ENCODE data around the gene PLEKHG3.

PLEKHG3 gene

DNA sequence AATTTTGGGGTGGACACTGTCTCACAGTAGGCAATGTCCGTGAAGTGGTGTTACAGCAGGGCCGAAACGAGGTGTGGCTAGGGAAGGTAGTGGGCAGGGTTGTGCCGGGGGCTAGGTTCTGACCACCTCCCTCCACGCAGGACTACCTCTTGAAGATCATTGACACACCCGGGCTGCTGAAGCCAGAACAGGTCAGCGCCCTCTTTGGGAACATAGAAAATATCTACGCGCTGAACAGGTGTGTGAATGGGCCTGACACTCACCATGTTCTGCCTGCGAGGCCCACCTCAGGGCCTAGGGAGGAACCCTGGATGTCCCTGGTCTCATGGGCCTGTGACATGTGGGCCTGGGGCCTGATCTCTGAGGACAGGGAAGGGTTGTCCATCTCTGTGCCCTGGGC, 24.6 kb downstream of the PLEKHG3 start:
- DNase-seq, result no peak

DNA sequence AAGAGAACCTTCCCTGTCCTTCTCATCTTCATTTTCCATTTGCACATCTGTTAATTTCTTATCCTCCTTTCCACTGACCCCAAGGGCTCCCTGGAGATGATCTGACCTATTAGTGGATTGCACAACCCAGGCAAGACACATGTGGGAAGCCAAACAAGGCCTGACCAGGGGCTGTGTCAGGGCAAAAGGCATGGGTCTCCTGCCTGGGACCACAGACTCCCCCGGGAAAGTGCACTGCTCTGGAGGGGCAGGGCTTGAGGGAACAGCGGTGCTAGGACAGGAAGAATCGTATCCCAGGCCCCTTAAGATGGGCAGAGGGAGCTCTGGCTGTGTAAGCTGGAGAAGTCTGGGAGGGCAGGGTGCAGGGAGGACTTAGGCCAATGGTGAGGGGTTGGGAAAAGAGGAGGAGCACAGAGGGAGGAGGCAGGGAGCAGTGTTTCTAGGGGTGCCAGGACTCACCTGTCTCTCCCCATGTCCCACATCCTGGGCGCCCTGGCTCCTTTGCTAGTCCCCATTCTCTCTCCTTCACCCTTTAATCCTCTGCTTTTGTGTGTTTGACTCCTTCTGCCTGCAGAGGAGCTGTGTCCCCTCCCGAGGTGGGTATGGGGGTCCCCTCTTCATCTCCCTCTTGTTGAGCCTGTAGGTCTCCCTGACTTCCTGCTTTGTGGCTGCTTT, 25.3 kb downstream of the PLEKHG3 start:
- DNase-seq, result no peak

DNA sequence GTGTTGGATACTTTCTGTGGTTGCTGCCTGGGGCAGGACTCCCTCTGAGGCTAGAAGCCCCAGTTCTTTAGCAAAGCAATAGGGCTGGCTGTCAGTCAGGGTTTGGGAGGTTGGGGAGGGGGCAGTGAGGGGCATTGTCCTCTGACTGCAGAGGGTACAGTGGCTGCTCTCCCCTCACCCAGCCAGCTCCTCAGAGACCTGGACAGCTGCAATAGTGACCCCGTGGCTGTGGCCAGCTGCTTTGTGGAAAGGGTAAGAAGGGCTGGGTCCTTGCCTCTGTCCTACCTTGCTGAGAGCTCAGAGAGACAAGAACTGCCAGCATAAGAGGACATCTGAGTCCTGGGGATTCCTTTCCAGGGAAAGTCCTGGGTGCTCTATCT, 25.8 kb downstream of the PLEKHG3 start:
- no peak for DNase-seq

DNA sequence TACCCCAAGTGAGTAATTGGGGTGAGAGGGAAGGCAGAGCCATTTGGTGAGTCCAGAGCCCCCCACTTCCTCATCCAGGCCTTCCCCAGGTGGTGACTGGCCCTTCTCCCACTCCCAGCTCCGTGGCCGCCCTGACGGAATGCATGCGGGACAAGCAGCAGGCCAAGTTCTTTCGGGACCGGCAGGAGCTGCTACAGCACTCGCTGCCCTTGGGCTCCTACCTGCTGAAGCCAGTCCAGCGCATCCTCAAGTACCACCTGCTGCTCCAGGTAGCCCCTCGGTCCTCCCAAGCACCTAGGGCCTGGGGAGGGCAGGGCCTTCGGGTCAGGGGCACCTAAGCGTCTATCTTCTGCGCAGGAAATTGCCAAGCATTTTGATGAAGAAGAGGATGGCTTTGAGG, 26.5 kb downstream of the PLEKHG3 start:
- no peak for DNase-seq

DNA sequence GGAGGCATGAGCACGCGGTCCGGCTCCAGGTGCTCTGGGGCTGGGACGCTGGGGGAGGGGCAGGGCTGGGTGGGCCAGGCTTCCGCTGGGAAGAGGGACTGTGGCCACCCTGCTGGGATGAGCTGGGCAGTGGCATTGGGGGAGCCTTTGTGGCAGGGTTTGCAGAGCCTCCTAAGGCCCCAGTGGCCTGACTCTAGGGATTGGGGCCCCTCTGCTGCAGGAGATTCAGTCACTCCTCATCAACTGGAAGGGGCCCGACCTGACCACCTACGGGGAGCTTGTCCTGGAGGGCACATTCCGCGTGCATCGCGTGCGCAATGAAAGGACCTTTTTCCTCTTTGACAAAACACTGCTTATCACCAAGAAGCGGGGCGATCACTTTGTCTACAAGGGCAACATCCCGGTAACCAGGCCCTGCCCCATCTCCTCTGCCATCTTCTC, 26.9 kb downstream of the PLEKHG3 start:
- DNase-seq, result no peak

DNA sequence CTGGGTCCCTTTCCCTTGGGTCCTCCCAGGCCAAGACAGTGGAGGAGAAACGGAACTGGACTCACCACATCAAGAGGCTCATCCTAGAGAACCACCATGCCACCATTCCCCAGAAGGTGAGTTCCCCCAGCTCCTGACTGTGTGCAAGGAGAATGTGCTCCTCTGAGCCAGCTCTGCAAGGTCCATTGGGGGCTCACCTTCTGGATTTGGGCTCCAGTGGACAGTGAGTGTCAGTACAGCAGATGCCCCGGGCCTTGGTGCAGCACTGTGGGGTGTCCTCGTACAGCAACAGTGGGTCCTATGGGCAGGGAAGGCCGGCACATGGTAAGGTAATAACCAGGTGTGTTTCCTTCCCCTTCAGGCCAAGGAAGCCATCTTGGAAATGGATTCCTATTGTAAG, 27.8 kb downstream of the PLEKHG3 start:
- no peak for DNase-seq

DNA sequence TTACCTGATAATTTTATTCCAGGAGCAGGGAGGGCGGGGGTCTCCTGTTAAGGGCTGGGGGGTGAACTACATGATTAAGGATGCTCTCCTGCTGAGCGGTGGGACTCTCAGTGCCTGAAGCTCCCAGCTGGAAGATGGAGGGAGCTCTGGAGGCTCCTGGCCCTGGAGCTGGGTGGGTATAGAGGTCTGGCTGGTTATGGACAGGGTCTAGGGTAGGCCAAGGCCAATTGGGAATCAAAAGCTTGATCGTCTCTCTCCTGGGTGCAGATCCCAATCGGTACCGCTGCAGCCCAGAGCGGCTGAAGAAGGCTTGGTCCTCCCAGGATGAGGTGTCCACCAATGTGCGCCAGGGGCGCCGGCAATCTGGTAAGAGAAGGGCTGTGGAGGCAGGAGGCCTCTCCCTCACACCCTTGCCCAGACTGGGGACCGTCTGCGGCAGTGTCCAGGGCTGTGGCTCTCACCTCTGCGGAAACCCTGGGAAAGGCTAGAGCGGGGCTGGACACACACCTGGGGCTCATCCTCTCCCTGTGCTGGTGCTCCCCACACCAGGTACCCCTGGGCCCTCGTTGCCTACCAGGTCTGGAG, 28.4 kb downstream of the PLEKHG3 start:
- no peak for DNase-seq

DNA sequence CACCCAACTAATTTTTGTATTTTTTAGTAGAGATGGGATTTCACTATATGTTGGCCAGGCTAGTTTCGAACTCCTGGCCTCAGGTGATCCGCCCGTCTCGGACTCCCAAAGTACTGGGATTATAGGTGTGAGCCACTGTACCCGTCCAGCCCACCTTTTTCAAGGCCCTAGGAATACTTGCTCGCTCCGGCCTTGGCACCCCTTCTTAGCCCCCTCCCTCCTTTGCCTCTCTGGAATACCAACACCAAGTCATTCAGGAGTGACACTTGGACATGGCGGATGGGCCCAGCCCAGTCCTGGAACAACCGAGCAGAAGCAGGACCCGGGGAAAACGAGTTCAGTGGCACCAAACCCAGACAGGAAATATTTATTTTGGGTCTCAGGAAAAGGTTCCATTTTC, 29.1 kb downstream of the PLEKHG3 start:
- DNase-seq, result no peak

DNA sequence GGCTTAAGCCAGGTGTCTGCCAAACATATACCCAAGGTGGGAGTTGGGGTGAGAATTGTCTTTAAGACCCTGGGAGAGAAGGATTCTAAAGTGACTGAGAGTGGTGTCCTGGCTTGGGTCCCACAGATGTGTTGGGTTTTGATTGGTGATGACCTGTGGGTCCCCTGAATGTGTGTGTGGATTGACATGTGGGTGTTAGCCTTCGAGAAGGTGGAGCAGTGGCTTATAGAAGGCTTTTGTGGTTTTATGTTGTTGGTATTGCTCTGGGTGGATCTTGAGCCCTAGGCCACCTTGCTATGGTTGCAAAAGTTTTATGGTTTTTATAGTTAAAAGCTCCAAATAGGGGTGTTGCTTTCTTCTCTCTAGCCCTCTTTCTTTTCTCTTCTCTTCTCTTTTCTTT, 29.7 kb downstream of the PLEKHG3 start:
- DNase-seq, result no peak

DNA sequence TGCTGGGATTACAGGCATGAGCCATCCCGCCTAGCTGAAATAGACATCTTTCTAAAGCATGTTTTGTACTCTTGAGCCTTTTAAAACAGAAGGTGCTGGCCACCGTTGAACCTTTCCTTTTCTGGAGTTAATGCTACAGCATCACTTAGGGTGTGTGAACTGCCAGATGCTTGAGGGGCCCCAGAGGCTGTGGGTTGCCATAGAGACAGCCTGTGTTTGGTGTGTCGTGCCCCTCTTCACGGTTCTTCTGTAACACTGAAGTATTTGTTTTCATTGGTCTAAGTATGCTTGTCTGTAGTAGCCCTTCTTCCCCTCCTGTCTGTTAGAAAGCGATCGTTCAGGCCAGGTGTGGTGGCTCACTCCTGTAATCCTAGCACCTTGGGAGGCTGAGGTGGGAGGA, 30.8 kb downstream of the PLEKHG3 start:
- DNase-seq, result peak; percentile 30

DNA sequence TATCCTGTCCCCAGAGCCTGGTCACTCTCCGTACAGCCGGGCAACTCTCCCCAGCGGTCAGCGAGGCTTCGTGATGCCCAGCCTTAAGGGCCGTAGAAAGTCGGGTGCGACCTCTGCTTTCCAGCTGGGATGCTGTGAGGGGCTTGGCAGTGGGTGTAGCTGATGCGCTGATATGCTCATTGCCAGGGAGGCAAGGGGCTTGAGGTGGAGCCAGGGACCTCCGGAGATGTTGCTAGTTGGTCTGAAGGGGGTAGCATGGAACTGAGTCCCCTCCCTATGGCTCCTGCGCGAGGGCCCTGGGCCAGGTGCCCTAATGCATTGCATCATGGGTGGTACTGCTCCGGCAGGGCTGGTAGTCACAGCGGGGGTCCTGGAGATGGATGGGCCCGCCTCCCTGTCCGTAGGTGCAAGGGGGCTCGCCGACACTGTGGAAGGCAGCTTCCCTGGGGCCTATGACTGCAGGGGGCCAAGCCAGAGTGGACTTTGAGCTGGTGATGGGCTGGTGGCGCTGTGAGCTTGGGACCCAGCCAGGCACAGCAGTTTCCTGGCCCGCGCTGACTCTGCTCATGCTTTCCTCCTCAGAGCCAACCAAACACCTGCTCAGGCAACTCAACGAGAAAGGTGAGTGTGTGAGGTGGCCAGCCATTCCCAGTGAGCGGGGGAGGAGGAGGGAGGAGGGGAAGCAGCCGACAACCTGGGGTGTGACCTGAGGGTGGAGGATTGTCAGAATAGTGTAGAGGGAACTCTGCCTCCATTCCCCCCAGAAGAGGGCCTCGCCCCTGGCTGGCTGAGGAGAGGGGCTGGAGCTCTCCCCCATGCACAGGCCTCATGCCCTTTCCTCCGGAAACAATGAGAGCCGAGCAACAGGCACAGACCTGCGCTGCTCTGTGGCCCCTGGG, 32.3 kb downstream of the PLEKHG3 start:
- peak; percentile 93 for DNase-seq

DNA sequence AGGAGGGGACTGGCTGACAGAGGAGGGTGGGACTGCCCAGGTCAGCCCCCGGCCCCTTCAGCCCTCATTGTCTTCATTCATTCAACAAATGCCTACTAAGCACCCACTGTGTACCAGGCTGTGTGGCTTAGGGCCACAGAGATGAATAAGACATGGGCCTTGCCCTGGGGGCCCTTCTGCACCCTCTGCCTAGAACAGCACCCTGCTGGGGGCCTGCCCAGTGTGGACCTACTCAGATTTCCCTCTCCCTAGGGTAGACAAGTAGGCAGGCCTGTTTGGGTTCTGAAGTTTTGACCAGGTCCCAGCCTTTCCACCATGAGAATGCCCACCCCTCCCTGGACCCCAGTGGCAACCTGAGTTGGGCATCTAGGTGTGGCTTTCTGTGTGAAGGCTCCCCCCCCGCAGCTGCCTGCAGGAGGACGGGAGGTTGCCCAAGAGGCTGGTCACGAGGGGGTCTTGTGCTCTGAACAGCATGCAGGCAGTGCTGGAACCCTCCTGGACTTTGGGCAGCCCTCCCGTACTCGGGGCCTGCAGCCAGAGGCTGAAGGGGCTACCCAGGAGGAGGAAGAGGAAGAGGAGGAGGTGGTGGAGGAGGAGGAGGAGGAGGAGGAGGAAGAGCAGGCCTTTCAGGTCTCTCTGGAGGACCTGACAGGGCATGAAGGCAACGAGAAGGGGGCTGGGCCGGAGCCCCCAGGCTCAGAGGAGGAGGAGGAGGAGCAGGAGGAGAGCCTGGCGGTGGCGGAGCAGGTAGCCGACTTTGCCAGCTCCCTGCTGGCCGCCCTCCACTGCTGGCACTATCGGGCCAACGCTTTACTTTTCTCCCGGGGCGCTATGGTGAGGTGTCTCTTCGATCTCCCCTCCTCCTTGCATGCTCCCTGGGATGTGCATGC, 33.4 kb downstream of the PLEKHG3 start:
- no peak for DNase-seq

DNA sequence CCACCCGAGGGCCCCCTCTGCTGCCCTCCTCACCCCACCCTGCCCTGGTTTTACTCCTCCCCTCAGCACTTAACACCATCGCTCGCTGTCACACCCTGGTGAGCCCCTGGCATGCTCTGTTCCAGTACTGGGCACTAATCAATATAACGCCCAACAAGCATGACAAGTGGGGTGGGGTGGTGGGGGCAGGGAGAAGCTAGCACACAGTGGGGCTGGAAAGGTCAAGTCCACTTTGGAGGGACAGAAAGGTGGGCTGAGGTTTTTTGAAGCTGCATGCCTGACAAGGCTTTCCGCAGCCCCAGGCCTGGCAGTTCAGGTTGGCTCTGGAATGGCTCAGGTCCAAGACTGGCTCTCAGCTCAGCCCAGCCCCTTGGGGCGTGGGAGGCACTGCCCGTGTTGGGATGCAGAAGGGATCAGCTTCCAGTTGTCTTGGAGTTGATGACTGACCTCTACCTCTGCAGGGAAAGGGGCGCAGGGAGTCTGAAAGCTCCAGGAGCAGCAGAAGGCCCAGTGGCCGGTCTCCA, 34.1 kb downstream of the PLEKHG3 start:
- no peak for DNase-seq

DNA sequence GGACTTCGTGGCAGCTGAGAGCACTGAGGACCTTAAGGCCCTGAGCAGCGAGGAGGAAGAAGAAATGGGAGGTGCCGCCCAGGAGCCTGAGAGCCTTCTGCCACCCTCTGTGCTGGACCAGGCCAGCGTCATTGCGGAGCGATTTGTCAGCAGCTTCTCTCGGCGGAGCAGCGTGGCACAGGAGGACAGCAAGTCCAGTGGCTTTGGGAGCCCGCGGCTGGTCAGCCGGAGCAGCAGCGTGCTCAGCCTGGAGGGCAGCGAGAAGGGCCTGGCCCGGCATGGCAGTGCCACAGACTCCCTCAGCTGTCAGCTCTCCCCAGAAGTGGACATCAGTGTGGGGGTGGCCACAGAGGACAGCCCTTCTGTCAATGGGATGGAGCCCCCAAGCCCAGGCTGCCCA, 37.0 kb downstream of the PLEKHG3 start:
- DNase-seq, result no peak

DNA sequence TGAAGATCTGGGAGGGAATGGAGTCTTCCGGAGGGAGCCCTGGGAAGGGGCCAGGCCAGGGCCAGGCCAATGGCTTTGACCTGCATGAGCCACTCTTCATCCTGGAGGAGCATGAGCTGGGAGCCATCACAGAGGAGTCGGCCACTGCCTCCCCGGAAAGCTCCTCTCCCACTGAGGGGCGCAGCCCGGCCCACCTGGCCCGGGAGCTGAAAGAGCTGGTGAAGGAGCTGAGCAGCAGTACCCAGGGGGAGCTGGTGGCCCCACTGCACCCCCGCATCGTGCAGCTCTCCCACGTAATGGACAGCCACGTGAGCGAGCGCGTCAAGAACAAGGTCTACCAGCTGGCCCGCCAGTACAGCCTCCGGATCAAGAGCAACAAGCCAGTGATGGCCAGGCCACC, 37.7 kb downstream of the PLEKHG3 start:
- DNase-seq, result no peak

DNA sequence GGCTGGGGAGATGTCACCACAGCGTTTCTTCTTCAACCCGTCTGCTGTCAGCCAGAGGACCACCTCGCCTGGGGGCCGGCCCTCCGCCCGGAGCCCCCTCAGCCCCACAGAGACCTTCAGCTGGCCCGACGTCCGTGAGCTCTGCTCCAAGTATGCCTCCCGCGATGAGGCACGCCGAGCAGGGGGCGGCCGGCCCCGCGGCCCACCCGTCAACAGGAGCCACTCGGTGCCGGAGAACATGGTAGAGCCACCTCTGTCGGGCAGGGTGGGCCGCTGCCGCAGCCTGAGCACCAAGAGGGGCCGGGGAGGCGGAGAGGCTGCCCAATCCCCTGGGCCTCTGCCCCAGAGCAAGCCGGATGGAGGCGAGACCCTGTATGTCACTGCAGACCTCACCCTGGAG, 38.8 kb downstream of the PLEKHG3 start:
- DNase-seq, result no peak

DNA sequence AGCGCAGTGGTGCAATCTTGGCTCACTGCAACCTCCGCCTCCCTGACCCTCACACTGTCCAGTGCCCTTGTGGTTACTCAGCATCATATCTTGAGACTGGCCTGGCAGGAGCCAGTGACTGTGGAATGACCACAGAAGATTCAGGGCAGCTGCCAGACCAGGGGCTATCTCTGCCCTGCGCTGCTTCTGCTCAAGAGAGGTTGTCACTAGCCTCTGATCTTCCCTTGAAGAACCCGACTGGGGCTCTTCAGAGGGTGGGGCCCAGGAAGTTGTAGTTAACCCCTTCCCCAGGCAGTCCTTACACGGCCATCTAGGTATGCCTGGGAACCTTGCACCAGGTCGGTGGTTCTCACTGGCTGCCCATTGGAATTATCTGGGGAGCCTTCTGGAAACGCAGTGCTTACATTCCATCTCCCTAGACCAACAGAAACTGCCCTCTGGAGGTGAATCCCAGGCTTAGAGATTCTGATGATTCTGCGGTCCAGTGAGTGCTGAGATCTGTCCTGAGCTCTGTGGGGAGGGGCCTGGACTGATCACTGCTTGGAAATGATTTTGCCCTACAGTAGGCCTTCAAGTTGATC, 41.4 kb downstream of the PLEKHG3 start:
- no peak for DNase-seq

DNA sequence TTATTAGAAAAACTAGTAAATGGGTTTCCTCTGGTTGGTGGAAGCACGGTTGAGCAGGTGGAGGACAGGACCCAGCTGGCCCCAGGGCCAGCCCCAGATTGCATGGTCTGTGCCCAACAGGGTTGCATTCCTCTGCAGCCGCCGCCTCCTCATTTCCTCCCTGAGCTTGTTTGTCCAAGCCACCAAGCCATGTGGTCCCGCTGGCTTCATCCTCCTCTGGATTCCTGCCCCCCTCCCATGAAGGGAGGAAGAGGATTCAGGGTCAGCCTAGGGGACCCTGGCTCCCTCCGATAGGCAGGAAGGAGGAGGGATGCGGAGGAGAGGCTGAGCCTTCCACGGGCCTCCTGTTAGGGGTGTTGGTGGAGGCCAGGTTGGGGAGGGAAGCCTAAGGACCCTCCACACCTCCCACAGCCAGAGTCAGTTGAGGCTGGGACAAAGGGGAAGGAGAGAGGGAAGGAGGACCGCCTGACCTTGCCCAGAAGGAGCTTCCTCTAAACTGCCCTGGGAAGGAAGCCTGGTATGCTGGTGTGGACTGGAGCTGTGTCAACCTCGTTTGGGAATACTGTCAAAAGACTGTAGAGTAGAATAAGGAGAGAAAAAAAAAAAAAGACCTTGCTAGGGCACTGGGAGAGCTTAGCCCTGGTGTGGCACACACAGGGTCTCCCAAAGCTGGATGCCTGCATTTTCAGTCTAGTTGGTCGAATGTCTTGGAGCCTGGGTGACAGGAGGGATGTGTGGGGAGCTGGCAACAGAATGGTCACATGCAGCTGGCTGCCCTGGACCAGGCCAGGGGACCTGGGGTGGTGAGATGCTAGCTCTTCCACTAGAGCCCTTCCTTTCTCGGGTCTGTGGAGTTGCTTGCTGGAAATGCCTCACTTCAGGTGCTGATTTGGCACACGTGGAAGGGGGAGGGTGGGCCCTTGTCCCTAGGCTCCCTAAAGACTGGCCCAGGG, 42.4 kb downstream of the PLEKHG3 start:
- DNase-seq, result no peak

DNA sequence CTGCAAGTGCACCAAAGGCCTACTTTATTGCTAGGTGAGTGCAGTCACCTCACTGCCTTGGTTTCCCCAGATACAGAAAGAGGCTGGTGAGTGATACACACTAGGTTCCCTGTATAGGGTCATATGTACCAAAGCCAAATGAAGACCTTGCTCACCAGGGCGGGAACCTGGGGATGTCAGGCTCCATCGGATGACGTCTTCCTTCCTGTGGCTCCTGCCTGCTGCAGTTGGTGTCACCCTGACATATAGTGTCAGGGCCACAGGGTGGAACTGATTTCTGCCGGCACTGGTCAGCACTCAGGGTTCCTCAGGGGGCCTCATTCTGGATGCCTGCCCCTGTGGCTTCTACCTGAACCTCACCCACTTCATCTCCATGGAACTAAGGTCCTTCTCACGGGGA, 43.1 kb downstream of the PLEKHG3 start:
- DNase-seq, result no peak

DNA sequence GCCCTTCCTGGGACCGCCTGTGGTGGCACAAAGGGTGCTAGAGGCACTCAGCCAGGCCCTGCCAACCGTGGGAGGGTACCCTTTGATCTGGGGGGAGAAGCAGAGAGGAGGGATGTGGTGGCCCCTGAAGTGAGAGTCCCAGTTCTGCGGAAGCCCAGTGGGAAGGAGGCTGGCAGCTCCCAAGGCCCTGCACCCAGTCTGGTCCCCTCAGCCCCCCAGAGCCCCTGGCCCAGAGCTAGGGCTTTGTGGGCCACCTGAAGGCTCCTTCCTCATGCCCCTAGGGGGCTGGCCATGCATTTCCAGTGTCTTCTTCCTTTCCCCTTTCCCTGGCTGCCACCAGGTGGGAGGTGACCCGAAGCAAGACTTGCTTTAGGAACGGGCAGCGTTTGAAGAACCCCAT, 44.3 kb downstream of the PLEKHG3 start:
- DNase-seq, result no peak
